Ovary (tissue), 10 donors: ENCODE measurements around the gene EIF4H. TPM values are rescaled to one million over a fixed set of nuclear protein-coding genes. Genes with fewer than 3 reads are reported as not detected.

Experiments used
- DNase-seq, 5 donors: peaks; one replicate each; pipeline ENCODE4 v3.0.0-alpha.2; 2019 to 2020
- H3K27ac ChIP-seq, 2 donors: fragments of 200-600 bp; one replicate each; pipeline versions ENCODE4 v1.5.1 to v1.8.0; 2019 to 2022
- H3K27me3 ChIP-seq: fragments of 200-600 bp; one replicate; pipeline ENCODE4 v1.8.0; 2022
- H3K36me3 ChIP-seq: fragments of 200-600 bp; sonication (generic); one replicate; pipeline ENCODE4 v1.5.1; 2019
- H3K4me1 ChIP-seq: one replicate; pipeline ENCODE4 v1.8.1; 2013; ENCODE audit warnings: mild to moderate bottlenecking, moderate library complexity; ENCODE audit not compliant: insufficient read depth
- H3K4me3 ChIP-seq: fragments of 200-600 bp; sonication (generic); one replicate; pipeline ENCODE4 v1.5.1; 2017
- H3K9me3 ChIP-seq, 2 donors: fragments of 200-600 bp in 1 of 2; sonication (generic) in 1 of 2; one replicate each; pipeline versions ENCODE4 v1.5.1 to v1.8.1; 2013 to 2019; ENCODE audit warnings: mild to moderate bottlenecking in 1 of 2, moderate library complexity in 1 of 2
- EP300 ChIP-seq: sonication (generic); formaldehyde crosslinking; IDR thresholded peaks from one replicate; pipeline ENCODE4 v1.6.1; 2017; ENCODE audit warnings: antibody characterized with exemption
- POLR2A ChIP-seq: fragments of 450-650 bp; IDR thresholded peaks from one replicate; pipeline ENCODE4 v1.6.1; 2017; ENCODE audit warnings: antibody characterized with exemption, mild to moderate bottlenecking, moderate library complexity
- WGBS, 3 donors: extraction: QIAGEN DNeasy Blood & Tissue Kit in 1 of 3; methylation state at CpG; one replicate each; pipeline versions ENCODE4 v1.1.5 to v1.1.7; 2013 to 2017; 5-methylcytosine and 5-hydroxymethylcytosine counted together
- intact Hi-C, 4 donors: fragments of 100-400 bp; cut with DNase I; formaldehyde crosslinking; loops; one replicate each; pipeline versions ENCODE4 v1.11.0 to v1.15.1; 2022 to 2023
- long read RNA-seq, 3 donors: library from polyadenylated mRNA in 2 of 3; unstranded in 2 of 3; transcript quantifications; one replicate each; pipeline ENCODE4 v2.0.0 and lab custom pipeline, GENCODE V29; 2021 to 2026
- polyA plus RNA-seq, 2 donors: library from polyadenylated mRNA; stranded (reverse); fragments of 200-250 nt in 1 of 2; fragments of 350-450 nt in 1 of 2; fragmentation: Illumina TruSeq in 1 of 2; extraction: RNeasy Lipid Tissue Mini Kit (QIAGEN cat#74804) in 1 of 2; gene quantifications; one replicate each; pipeline ENCODE4 v1.2.3, GENCODE V29; 2013 to 2014
- total RNA-seq, 7 donors: library from RNA; depleted of rRNA in 2 of 7; stranded (reverse); fragments of >200 nt in 2 of 7; fragmentation: NEBNext Ultra II Directional in 3 of 7; extraction: Animal tissue kit (Norgen Biotek cat#: 25700) in 3 of 7; gene quantifications; one replicate each; pipeline versions ENCODE4 v1.1.0 to v1.2.4, GENCODE V29; 2016 to 2023
- TF ChIP-seq, protein P1 (sequence below), 3 donors: fragments of 450-650 bp in 2 of 3; fragments of 200-600 bp in 1 of 3; IDR thresholded peaks; one replicate each; pipeline versions ENCODE4 v1.5.1 to v1.8.0; 2016 to 2022; ENCODE audit warnings: antibody characterized with exemption in 3 of 3, mild to moderate bottlenecking in 1 of 3
- donor health status: DM: no; HTN: no; CAD: no; lungs with moderate emphysema.
- donor health status: DM: no; HTN: no; CAD: no.
- donor health status: Bipolar disorder and iron deficiency.
- donor health status: DM: yes; HTN: yes; CAD: no.
- donor health status: DM: no; HTN: no; CAD: no.
- donor health status: DM: yes; HTN: yes; CAD: no.

EIF4H gene
- total RNA-seq (100 to 1,000 TPM; 151 to 301 (median 273) TPM), polyA plus RNA-seq (100 to 1,000 TPM; 221 to 222 TPM)
- long read RNA-seq, donor 1, transcript EIF4H-202 (6 exons, 2,503 nt): major isoform, 1,609 of 2,005 reads
- long read RNA-seq, donor 1, transcript EIF4H-201 (7 exons, 2,679 nt): minor isoform, 35 of 2,005 reads
- long read RNA-seq, donor 1, partial matches to known transcripts: 313 of 2,005 reads
- long read RNA-seq, donor 1, other reads (novel, unspliced or antisense): 44 of 2,005 reads
- long read RNA-seq, donor 2, transcript EIF4H-202 (6 exons, 2,503 nt): major isoform, 104 of 311 reads
- long read RNA-seq, donor 2, partial matches to known transcripts: 202 of 311 reads
- long read RNA-seq, donor 2, other reads (novel, unspliced or antisense): 0 of 311 reads
- long read RNA-seq, donor 3, transcript EIF4H-201 (7 exons, 2,679 nt): minor isoform, 20 of 722 reads
- long read RNA-seq, donor 3, transcript EIF4H-202 (6 exons, 2,503 nt): major isoform, 549 of 722 reads
- long read RNA-seq, donor 3, partial matches to known transcripts: 18 of 722 reads
- long read RNA-seq, donor 3, other reads (novel, unspliced or antisense): 135 of 722 reads

DNA sequence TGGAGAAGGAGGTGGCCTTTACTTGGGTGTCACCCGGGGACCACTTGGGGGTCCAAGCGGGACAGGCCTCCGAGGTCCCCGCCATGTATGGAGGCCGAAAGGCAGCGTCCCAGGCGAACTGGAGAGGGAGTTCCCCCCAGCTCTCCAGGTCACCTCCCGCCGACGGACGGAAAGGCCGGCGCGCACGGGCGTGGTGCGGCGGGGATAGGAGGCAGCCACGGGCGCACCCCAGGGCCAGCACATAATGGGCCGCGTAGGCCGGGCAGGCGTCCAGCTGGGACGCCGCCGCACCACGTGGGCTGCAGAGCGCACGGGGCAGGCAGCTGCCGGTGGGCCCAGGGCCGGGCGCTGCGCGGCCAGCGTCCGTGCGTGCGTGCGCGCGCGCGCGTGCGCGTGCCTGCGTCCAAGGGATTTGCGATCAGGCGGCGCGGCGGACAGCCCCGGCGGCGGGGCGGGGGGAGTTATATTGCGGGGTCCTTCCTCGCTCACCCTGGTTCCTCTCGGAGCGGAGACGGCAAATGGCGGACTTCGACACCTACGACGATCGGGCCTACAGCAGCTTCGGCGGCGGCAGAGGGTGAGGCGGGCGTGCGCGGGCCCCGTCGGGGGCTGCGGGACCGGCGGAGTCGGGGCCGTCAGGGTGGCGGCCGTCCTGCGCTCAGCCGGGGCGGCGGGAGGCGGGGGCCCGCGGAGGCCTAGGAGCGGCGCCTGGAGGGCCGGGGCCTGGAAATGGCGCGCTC is at the start of gene EIF4H:
EIF4H (plus strand) TSS at position 491 of the 740 bp plus-strand sequence; CDS start at position 519, 28 bp downstream.
- peak; percentile 96 to 99 (median 98) for DNase-seq
- Histone ChIP-seq H3K9me3 (no peaks in the 10 kb centered on the region), H3K27me3 (no peaks in the 10 kb centered on the region), H3K27ac (peak within 1 kb of the TSS; percentile 89 to 95), H3K36me3 (no peaks in the 10 kb centered on the region), H3K4me1 (peaks cover 7% of the 10 kb centered on the region), H3K4me3 (peak within 1 kb of the TSS; percentile 67)
- intact Hi-C loops: loop anchor here in 1 of 4 donors (10.0 kb wide), 2 partner anchors 89 to 309 kb away; partner anchors contain the start of genes LIMK1 and TMEM270
- TF ChIP-seq POLR2A: peak; percentile 91
- TF ChIP-seq, protein P1, sequence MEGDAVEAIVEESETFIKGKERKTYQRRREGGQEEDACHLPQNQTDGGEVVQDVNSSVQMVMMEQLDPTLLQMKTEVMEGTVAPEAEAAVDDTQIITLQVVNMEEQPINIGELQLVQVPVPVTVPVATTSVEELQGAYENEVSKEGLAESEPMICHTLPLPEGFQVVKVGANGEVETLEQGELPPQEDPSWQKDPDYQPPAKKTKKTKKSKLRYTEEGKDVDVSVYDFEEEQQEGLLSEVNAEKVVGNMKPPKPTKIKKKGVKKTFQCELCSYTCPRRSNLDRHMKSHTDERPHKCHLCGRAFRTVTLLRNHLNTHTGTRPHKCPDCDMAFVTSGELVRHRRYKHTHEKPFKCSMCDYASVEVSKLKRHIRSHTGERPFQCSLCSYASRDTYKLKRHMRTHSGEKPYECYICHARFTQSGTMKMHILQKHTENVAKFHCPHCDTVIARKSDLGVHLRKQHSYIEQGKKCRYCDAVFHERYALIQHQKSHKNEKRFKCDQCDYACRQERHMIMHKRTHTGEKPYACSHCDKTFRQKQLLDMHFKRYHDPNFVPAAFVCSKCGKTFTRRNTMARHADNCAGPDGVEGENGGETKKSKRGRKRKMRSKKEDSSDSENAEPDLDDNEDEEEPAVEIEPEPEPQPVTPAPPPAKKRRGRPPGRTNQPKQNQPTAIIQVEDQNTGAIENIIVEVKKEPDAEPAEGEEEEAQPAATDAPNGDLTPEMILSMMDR (IDR thresholded peaks at IDR 0.05): peak in 2 of 3 donors; percentile 0 to 20
- no peak for TF ChIP-seq EP300
- WGBS, 3 donors: 0 to 1% (median 0%) methylated on average over 23 to 95 of the region's 95 CpGs

GRCh38 chr7:74126220-74126880 is 47.8 kb upstream of the EIF4H start:
- no peak for TF ChIP-seq POLR2A
- TF ChIP-seq, protein P1 (IDR thresholded peaks at IDR 0.05): no peak
- no peak for DNase-seq
- Histone ChIP-seq H3K4me3 (no peak overlapping the region), H3K36me3 (no peaks in the 10 kb centered on the region), H3K27ac (no peak overlapping the region), H3K27me3 (no peaks in the 10 kb centered on the region), H3K9me3 (no peaks in the 10 kb centered on the region), H3K4me1 (no peaks in the 10 kb centered on the region)
- 64 to 77% (median 69%) methylated on average over 12 of the region's 12 CpGs for WGBS, 3 donors
- intact Hi-C loops: no loop called here

DNA sequence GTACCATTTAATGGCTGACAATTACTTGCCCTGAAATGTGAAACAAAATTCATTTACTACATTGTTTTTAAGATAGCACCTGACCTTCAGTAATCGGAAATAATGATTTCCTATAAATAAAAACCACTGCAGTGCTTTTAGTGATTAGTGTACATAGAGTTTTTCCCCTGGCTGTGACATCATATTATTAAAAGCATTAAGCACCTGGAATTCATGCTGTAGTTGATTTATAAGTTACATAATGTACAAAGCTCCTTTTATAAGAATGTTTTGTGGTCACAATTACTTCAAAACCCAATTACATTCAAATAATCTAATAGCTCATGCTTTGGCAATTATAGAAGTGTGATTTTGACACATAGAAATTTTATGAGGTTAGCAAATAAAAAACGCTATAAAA is 44.3 kb upstream of the EIF4H start:
- H3K36me3 ChIP-seq: no peaks in the 10 kb centered on the region
- no peak overlapping the region for H3K4me3 ChIP-seq
- intact Hi-C loops: no loop called here
- H3K27me3 ChIP-seq: no peaks in the 10 kb centered on the region
- TF ChIP-seq EP300 (no peak), POLR2A (no peak)
- TF ChIP-seq, protein P1 (IDR thresholded peaks at IDR 0.05): no peak
- no peaks in the 10 kb centered on the region for H3K4me1 ChIP-seq
- H3K27ac ChIP-seq: no peak overlapping the region
- H3K9me3 ChIP-seq: no peaks in the 10 kb centered on the region
- DNase-seq: no peak
- WGBS, 3 donors: 16 to 22% (median 21%) methylated on average over 2 of the region's 2 CpGs

DNA sequence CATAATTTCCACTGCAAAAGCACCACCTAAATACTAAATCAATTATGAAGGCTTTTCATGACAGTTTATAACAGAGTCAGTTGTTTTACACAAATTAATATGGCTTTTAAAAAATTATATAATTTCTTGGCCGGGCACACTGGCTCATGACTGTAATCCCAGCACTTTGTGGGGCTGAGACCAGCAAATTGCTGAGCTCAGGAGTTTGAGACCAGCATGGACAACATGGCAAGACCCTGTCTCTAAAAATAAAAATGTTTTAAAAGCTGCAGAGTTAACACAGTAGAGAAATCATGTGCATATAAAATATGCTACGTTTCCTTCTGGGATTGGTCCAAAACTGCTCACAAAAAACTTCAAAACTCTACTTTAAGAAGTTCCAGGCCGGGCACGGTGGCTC is 43.6 kb upstream of the EIF4H start:
- Histone ChIP-seq H3K36me3 (no peaks in the 10 kb centered on the region), H3K4me1 (no peaks in the 10 kb centered on the region), H3K9me3 (no peaks in the 10 kb centered on the region), H3K27ac (no peak overlapping the region), H3K4me3 (no peak overlapping the region), H3K27me3 (no peaks in the 10 kb centered on the region)
- intact Hi-C loops: no loop called here
- 14 to 31% (median 18%) methylated on average over 4 of the region's 4 CpGs for WGBS, 3 donors
- DNase-seq: no peak
- no peak for TF ChIP-seq EP300
- TF ChIP-seq POLR2A: no peak
- TF ChIP-seq, protein P1 (IDR thresholded peaks at IDR 0.05): no peak
